ENCODE measurements around the gene RAP1A.

The RAP1A gene

DNA sequence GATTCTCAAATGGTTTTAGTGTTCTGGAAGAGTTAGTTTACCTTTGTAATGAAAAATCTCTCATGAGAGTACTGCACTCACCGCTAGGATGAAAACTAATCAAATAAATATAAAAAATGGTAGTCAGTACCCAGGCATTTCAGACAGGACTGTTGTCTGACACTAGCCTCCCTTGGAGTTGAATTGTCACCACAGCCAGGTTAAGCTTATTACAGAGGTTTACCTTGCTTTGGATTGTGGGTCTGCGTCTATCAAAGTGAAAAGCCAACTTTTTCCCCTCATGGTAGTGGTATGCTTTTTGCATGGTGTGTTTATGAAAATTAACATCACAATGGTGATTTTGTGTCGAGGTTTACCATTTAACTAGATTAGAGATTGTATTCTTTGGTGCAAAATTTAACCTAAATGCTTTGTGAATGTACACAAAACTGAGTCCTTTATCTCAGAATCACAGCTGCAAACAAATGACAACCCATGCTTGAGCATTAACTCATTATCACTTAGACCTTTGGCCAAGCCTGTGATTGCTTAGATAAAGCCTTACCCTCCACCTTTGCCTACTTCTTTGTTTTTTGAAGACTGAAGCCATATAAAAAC lies 20.1 kb downstream of the RAP1A start:
- no peak overlapping the region for H3K9ac ChIP-seq (ENCODE audit: low read depth, low read length, poor library complexity, severe bottlenecking)
- H3K4me3 ChIP-seq (ENCODE audit: low read length, poor library complexity, severe bottlenecking) = no peak overlapping the region
- H3K4me1 ChIP-seq (ENCODE audit: insufficient read depth, low read length, poor library complexity, severe bottlenecking) = peaks cover 7% of the 10 kb centered on the region
- no peak overlapping the region for H3K4me2 ChIP-seq (ENCODE audit: low read depth, low read length, poor library complexity, severe bottlenecking)
- no peaks in the 10 kb centered on the region; the same call in 1 of the 2 replicates for H3K9me3 ChIP-seq (ENCODE audit: insufficient read depth, low read depth, low read length)
- H3K9me2 ChIP-seq (replicated peaks; ENCODE audit: low read depth, low read length) = no peaks in the 10 kb centered on the region
- peaks cover 6% of the 10 kb centered on the region; the same call in 1 of the 2 replicates for H3K36me3 ChIP-seq (ENCODE audit: insufficient read depth, low read length)
- H3K79me2 ChIP-seq (ENCODE audit: insufficient read depth, low read length) = peaks cover 96% of the 10 kb centered on the region
- H3K27me3 ChIP-seq (ENCODE audit: insufficient read depth, low read length, poor library complexity, severe bottlenecking) = no peaks in the 10 kb centered on the region
- peaks cover 78% of the 10 kb centered on the region for H4K20me1 ChIP-seq (ENCODE audit: insufficient read depth, low read length, poor library complexity, severe bottlenecking)
- no peaks in the 10 kb centered on the region for H3F3A ChIP-seq (ENCODE audit: low read depth)
- TF ChIP-seq EZH2phosphoT487 (IDR thresholded peaks at IDR 0.05; ENCODE audit: borderline replicate concordance) = no peak
- TF ChIP-seq, protein P1, sequence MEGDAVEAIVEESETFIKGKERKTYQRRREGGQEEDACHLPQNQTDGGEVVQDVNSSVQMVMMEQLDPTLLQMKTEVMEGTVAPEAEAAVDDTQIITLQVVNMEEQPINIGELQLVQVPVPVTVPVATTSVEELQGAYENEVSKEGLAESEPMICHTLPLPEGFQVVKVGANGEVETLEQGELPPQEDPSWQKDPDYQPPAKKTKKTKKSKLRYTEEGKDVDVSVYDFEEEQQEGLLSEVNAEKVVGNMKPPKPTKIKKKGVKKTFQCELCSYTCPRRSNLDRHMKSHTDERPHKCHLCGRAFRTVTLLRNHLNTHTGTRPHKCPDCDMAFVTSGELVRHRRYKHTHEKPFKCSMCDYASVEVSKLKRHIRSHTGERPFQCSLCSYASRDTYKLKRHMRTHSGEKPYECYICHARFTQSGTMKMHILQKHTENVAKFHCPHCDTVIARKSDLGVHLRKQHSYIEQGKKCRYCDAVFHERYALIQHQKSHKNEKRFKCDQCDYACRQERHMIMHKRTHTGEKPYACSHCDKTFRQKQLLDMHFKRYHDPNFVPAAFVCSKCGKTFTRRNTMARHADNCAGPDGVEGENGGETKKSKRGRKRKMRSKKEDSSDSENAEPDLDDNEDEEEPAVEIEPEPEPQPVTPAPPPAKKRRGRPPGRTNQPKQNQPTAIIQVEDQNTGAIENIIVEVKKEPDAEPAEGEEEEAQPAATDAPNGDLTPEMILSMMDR (conservative IDR thresholded peaks at IDR 0.05; ENCODE audit: low read length) = no peak
- no peak overlapping the region for H2AFZ ChIP-seq (ENCODE audit: low read length)

DNA sequence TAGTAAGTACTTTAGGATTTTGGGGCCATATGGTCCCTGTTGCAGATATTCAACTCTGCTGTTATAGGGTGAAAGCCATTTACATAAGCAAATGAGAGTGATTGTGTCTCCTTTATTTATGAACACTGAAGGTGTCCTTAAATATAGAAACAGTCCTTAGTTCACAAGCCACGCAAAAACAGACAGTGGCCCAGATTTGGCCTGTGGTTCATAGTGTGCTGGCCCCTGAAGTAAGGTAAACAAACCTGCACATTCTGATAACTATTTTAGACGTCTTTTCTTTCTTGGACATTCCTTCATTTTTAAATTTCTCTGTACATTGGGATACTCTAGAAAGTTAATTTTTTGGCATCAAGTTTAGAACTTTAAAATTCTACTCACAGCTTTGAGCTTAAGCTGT lies 23.5 kb downstream of the RAP1A start:
- Histone ChIP-seq H3K9me2 (replicated peaks; ENCODE audit: low read depth, low read length) (no peaks in the 10 kb centered on the region), H3K4me3 (ENCODE audit: low read length, poor library complexity, severe bottlenecking) (no peak overlapping the region), H3K79me2 (ENCODE audit: insufficient read depth, low read length) (peaks cover 97% of the 10 kb centered on the region), H3K36me3 (ENCODE audit: insufficient read depth, low read length) (peaks cover 6% of the 10 kb centered on the region; the same call in 1 of the 2 replicates), H3K9me3 (ENCODE audit: insufficient read depth, low read depth, low read length) (no peaks in the 10 kb centered on the region; the same call in 1 of the 2 replicates), H2AFZ (ENCODE audit: low read length) (no peak overlapping the region), H3K9ac (ENCODE audit: low read depth, low read length, poor library complexity, severe bottlenecking) (no peak overlapping the region), H3K27me3 (ENCODE audit: insufficient read depth, low read length, poor library complexity, severe bottlenecking) (no peaks in the 10 kb centered on the region), H3K4me1 (ENCODE audit: insufficient read depth, low read length, poor library complexity, severe bottlenecking) (peaks cover 7% of the 10 kb centered on the region), H3K4me2 (ENCODE audit: low read depth, low read length, poor library complexity, severe bottlenecking) (no peak overlapping the region), H4K20me1 (ENCODE audit: insufficient read depth, low read length, poor library complexity, severe bottlenecking) (peaks cover 74% of the 10 kb centered on the region), H3F3A (ENCODE audit: low read depth) (no peaks in the 10 kb centered on the region)
- TF ChIP-seq, protein P1 (conservative IDR thresholded peaks at IDR 0.05; ENCODE audit: low read length) = no peak
- no peak for TF ChIP-seq EZH2phosphoT487 (IDR thresholded peaks at IDR 0.05; ENCODE audit: borderline replicate concordance)

DNA sequence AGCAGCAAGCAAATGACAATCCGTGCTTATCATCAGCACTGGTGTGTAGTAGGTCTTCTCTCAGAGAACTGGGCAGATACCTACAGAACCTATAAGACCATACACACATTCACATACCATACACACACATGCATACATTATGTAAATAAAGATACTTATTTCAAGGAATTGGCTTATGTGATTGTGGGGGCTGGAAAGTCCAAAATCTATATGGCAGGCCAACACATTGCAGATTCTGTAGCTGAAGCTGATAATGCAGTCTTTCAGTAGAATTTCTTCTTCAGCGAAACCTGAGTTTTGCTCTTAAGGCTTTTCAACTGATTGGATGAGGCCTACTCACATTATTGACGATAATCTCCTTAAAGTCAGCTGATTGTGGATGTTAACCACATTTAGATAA lies 24.1 kb downstream of the RAP1A start:
- Histone ChIP-seq H3F3A (ENCODE audit: low read depth) (no peaks in the 10 kb centered on the region), H2AFZ (ENCODE audit: low read length) (no peak overlapping the region), H3K79me2 (ENCODE audit: insufficient read depth, low read length) (peaks cover 97% of the 10 kb centered on the region), H3K4me2 (ENCODE audit: low read depth, low read length, poor library complexity, severe bottlenecking) (no peak overlapping the region), H3K9ac (ENCODE audit: low read depth, low read length, poor library complexity, severe bottlenecking) (no peak overlapping the region), H3K36me3 (ENCODE audit: insufficient read depth, low read length) (peaks cover 6% of the 10 kb centered on the region; the same call in 1 of the 2 replicates), H3K27me3 (ENCODE audit: insufficient read depth, low read length, poor library complexity, severe bottlenecking) (no peaks in the 10 kb centered on the region), H3K4me1 (ENCODE audit: insufficient read depth, low read length, poor library complexity, severe bottlenecking) (peaks cover 2% of the 10 kb centered on the region), H3K4me3 (ENCODE audit: low read length, poor library complexity, severe bottlenecking) (no peak overlapping the region), H4K20me1 (ENCODE audit: insufficient read depth, low read length, poor library complexity, severe bottlenecking) (peaks cover 73% of the 10 kb centered on the region), H3K9me3 (ENCODE audit: insufficient read depth, low read depth, low read length) (no peaks in the 10 kb centered on the region; the same call in 1 of the 2 replicates), H3K9me2 (replicated peaks; ENCODE audit: low read depth, low read length) (no peaks in the 10 kb centered on the region)
- no peak for TF ChIP-seq EZH2phosphoT487 (IDR thresholded peaks at IDR 0.05; ENCODE audit: borderline replicate concordance)
- TF ChIP-seq, protein P1 (conservative IDR thresholded peaks at IDR 0.05; ENCODE audit: low read length) = no peak
